NCI-H345 treated with DMSO at 0.1 percent for 48 hours (cell line): Measurements from ENCODE around the gene EZH2.

ENCODE experiments used
- DNase-seq: peaks from one replicate; lab custom pipeline; 2025; ENCODE audit not compliant: unreplicated experiment; lab: John Stamatoyannopoulos, UW

EZH2 gene

GRCh38 chr7:148901178-148901577 is 17.1 kb upstream of the EZH2 start:
- DNase-seq = no peak

GRCh38 chr7:148898845-148899484 is 14.9 kb upstream of the EZH2 start:
- no peak for DNase-seq

- DNase-seq = no peak
These were observed 10.5 kb upstream of the EZH2 start for GRCh38 chr7:148894591-148894990.

GRCh38 chr7:148893071-148893470 is 9.0 kb upstream of the EZH2 start:
- no peak for DNase-seq

GRCh38 chr7:148888300-148888699 is 4.2 kb upstream of the EZH2 start:
- DNase-seq = no peak

GRCh38 chr7:148886844-148887243 is 2.8 kb upstream of the EZH2 start:
- no peak for DNase-seq

GRCh38 chr7:148884299-148885022 is 370 bp upstream of the EZH2 start:
- DNase-seq = peak; percentile 76

GRCh38 chr7:148883266-148884048 is 634 bp downstream of the EZH2 start:
- DNase-seq = peak; percentile 28

GRCh38 chr7:148882841-148883265 is 1.2 kb downstream of the EZH2 start:
- DNase-seq = no peak

GRCh38 chr7:148882192-148882591 is 1.9 kb downstream of the EZH2 start:
- no peak for DNase-seq

- DNase-seq = no peak
These were observed 5.8 kb downstream of the EZH2 start for GRCh38 chr7:148878317-148878716.

GRCh38 chr7:148877517-148877916 is 6.6 kb downstream of the EZH2 start:
- DNase-seq = no peak

GRCh38 chr7:148872188-148872587 is 11.9 kb downstream of the EZH2 start:
- no peak for DNase-seq

- no peak for DNase-seq
These were observed 12.5 kb downstream of the EZH2 start for GRCh38 chr7:148871551-148871950.

GRCh38 chr7:148871030-148871429 is 13.1 kb downstream of the EZH2 start:
- no peak for DNase-seq

- no peak for DNase-seq
These were observed 15.8 kb downstream of the EZH2 start for GRCh38 chr7:148868378-148868674.

GRCh38 chr7:148867596-148868377 is 16.3 kb downstream of the EZH2 start:
- DNase-seq = no peak

GRCh38 chr7:148866362-148866761 is 17.7 kb downstream of the EZH2 start:
- DNase-seq = no peak

- DNase-seq = no peak
These were observed 18.8 kb downstream of the EZH2 start for GRCh38 chr7:148865283-148865682.

- no peak for DNase-seq
These were observed 20.8 kb downstream of the EZH2 start for GRCh38 chr7:148863324-148863723.

GRCh38 chr7:148862481-148862880 is 21.6 kb downstream of the EZH2 start:
- no peak for DNase-seq
